HepG2 (cell line): ENCODE measurements around the gene NPHS1. TPM values are rescaled to one million over a fixed set of nuclear protein-coding genes. Genes with fewer than 3 reads are reported as not detected.

Source experiments
- ATAC-seq: fragments of 200-7000 bp; cut with Tn5 transposase; 3 replicates; pipeline ENCODE4 v1.9.1; 2020; ENCODE audit warnings: mild to moderate bottlenecking, moderate library complexity
- BruUV-seq: library from RNA; stranded (reverse); fragments of 400-500 nt; replicated peaks from 2 replicates; lab custom pipeline; 2021; lab: Mats Ljungman, UMichigan
- CTCF ChIA-PET: fragments of 300-600 bp; formaldehyde crosslinking; extraction: SDS; loops from one replicate; lab custom pipeline; 2021; ENCODE audit warnings: low total read pairs, inconsistent platforms, low intra/inter-chr PET ratio; lab: Yijun Ruan, JAX
- POLR2A ChIA-PET: fragments of 350-600 bp; sonication (Branson Sonifier 250); formaldehyde crosslinking; loops from one replicate; lab custom pipeline; 2020; ENCODE audit warnings: antibody characterized with exemption, inconsistent platforms; lab: Yijun Ruan, JAX
- DNase-seq: peaks from one replicate; pipeline ENCODE4 v3.0.0-alpha.2; 2015; ENCODE audit warnings: low spot score
- FAIRE-seq: peaks from 3 replicates; lab custom pipeline; 2011; peaks lifted over from hg19 to GRCh38; lab: Jason Lieb, UNC
- H2AFZ ChIP-seq: one replicate; pipeline ENCODE4 v1.6.1; 2011; ENCODE audit warnings: low read length, inconsistent platforms
- H3K27ac ChIP-seq: fragments of 300-600 bp; 3 replicates; pipeline ENCODE4 v1.8.0; 2011; ENCODE audit warnings: mixed run types, mild to moderate bottlenecking, mixed read lengths, low read length, inconsistent platforms; ENCODE audit not compliant: insufficient read depth; ENCODE audit errors: extremely low read length
- H3K27me3 ChIP-seq, 2 experiments: fragments of 200-600 bp in 1 of 2; 2 replicates in 1 of 2; 3 replicates in 1 of 2; pipeline versions ENCODE4 v1.6.0 to v1.8.0; 2011; ENCODE audit warnings: low read length in 2 of 2, mild to moderate bottlenecking in 2 of 2, moderate library complexity in 2 of 2, inconsistent platforms in 1 of 2; ENCODE audit not compliant: insufficient read depth in 2 of 2, control insufficient read depth in 1 of 2
- H3K36me3 ChIP-seq, 2 experiments: fragments of 200-600 bp in 1 of 2; replicated peaks in 1 of 2; 2 replicates in 1 of 2; 3 replicates in 1 of 2; pipeline versions ENCODE4 v1.5.1 to v1.8.0; 2011; ENCODE audit warnings: low read length in 2 of 2, inconsistent platforms in 1 of 2; ENCODE audit not compliant: insufficient read depth in 2 of 2, control insufficient read depth in 1 of 2
- H3K4me1 ChIP-seq: 2 replicates; pipeline ENCODE4 v1.5.1; 2012; ENCODE audit warnings: low read length, inconsistent platforms; ENCODE audit not compliant: insufficient read depth
- H3K4me2 ChIP-seq: 2 replicates; pipeline ENCODE4 v1.6.0; 2011; ENCODE audit warnings: low read depth, low read length, inconsistent platforms
- H3K4me3 ChIP-seq, 3 experiments: fragments of 200-600 bp in 1 of 3; sonication (generic), shearing (Covaris generic) in 1 of 3; replicated peaks in 1 of 3; 2 replicates each; pipeline ENCODE4 v1.5.1; 2011 to 2016; ENCODE audit warnings: low read length in 3 of 3, inconsistent platforms in 2 of 3, low read depth in 2 of 3, mild to moderate bottlenecking in 2 of 3, control low read depth in 1 of 3, mixed read lengths in 1 of 3; ENCODE audit not compliant: insufficient read depth in 1 of 3
- H3K79me2 ChIP-seq: one replicate; pipeline ENCODE4 v1.6.1; 2011; ENCODE audit warnings: low read length, inconsistent platforms; ENCODE audit not compliant: insufficient read depth
- H3K9ac ChIP-seq: 2 replicates; pipeline ENCODE4 v1.6.0; 2011; ENCODE audit warnings: mild to moderate bottlenecking, low read depth, low read length, inconsistent platforms; ENCODE audit not compliant: insufficient read depth
- H3K9me3 ChIP-seq: 2 replicates; pipeline ENCODE4 v1.5.1; 2012; ENCODE audit warnings: mild to moderate bottlenecking, low read length
- H4K20me1 ChIP-seq: 2 replicates; pipeline ENCODE4 v1.6.0; 2011; ENCODE audit warnings: inconsistent platforms, mild to moderate bottlenecking, low read length, moderate library complexity; ENCODE audit not compliant: insufficient read depth
- WGBS: methylation state at CpG from one replicate; pipeline ENCODE4 v1.1.6; 2017; ENCODE audit warnings: low lambda C conversion rate; 5-methylcytosine and 5-hydroxymethylcytosine counted together
- in situ Hi-C: cut with HindIII; loops from 2 replicates; pipeline ENCODE4 v1.10.0; 2017; ENCODE audit warnings: low pct_unique_long_range_greater_than_20kb; ENCODE audit not compliant: extremely low pct_ligation_motif_present
- intact Hi-C: fragments of 100-400 bp; cut with micrococcal nuclease; formaldehyde crosslinking; loops from one replicate; pipeline ENCODE4 v1.10.0; 2022; ENCODE audit not compliant: unreplicated experiment
- polyA plus RNA-seq, 8 experiments: library from polyadenylated mRNA; depleted of rRNA in 3 of 8; stranded (reverse) in 7 of 8; unstranded in 1 of 8; fragments of >200 nt; fragmentation: Illumina TruSeq in 4 of 8; extraction: Trizol in 4 of 8; gene quantifications; 2 replicates each; pipeline versions ENCODE4 v1.2.1 to v1.2.3, GENCODE V29; 2011 to 2016; ENCODE audit warnings: low read depth in 4 of 8, missing spikeins in 1 of 8, mixed read lengths in 1 of 8; ENCODE audit not compliant: insufficient read depth in 1 of 8
- total RNA-seq, 5 experiments: library from RNA; depleted of rRNA; stranded (reverse); fragments of >200 nt; fragmentation: Illumina TruSeq; extraction: Trizol; gene quantifications; 2 replicates each; pipeline ENCODE4 v1.2.3, GENCODE V29; 2016; ENCODE audit warnings: low read depth in 1 of 5
- TF ChIP-seq, protein P1 (sequence below): sonication (generic); formaldehyde crosslinking; IDR thresholded peaks from 2 replicates; pipeline ENCODE4 v1.4.0; 2020; ENCODE audit warnings: mild to moderate bottlenecking, missing genetic modification reagents
- TF ChIP-seq, protein P2 (sequence below): sonication (generic); formaldehyde crosslinking; IDR thresholded peaks from 2 replicates; pipeline ENCODE4; 2020; ENCODE audit warnings: missing genetic modification reagents, mild to moderate bottlenecking, borderline replicate concordance

The NPHS1 gene
- total and polyA plus RNA-seq, 2 of the 13 experiments (the other 11 are each of a cell fraction or from before 2014, with no cell fraction given): not detected

DNA sequence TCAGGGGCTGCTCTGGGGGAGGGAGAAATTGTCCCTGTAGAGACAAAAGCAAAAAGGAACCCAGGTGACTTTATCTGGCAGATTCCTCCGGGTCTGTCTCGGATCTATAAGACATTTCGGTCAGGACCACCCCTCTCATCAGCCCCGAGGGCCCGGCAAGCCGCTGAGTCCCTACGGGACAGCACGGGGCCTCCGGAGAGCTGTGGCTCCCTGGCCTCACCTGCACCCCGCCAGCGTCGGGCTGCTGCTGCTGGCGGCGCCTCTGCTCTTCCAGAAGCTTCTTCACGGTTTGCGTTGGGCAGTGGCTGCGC is 46.1 kb upstream of the NPHS1 start:
- Histone ChIP-seq H3K4me2 (0 out of 2 replicates have a peak overlapping the region, but pooled peaks have one; percentile 78), H3K27me3 (0 out of 5 replicates have a peak, but pooled peaks cover 0 to 2% of the 10 kb centered on the region in 2 experiments), H3K79me2 (no peaks in the 10 kb centered on the region), H3K9ac (no peak overlapping the region), H3K4me3 (no peak overlapping the region; a peak in 1 of 6 replicates), H3K4me1 (peaks cover 35% of the 10 kb centered on the region), H4K20me1 (no peaks in the 10 kb centered on the region), H3K9me3 (no peaks in the 10 kb centered on the region), H3K36me3 (peaks cover 4 to 19% of the 10 kb centered on the region in 2 experiments; a peak in 2 of 5 replicates), H3K27ac (no peak overlapping the region), H2AFZ (no peak overlapping the region)
- ATAC-seq (no peak), DNase-seq (no peak), FAIRE-seq (no peak)
- in situ Hi-C loops (no loop called here), intact Hi-C loops (no loop called here)
- ChIA-PET CTCF (no interaction called here), POLR2A (no interaction called here)
- no CpG with 5 or more reads among the region's 17 CpGs for WGBS
- TF ChIP-seq, protein P1, sequence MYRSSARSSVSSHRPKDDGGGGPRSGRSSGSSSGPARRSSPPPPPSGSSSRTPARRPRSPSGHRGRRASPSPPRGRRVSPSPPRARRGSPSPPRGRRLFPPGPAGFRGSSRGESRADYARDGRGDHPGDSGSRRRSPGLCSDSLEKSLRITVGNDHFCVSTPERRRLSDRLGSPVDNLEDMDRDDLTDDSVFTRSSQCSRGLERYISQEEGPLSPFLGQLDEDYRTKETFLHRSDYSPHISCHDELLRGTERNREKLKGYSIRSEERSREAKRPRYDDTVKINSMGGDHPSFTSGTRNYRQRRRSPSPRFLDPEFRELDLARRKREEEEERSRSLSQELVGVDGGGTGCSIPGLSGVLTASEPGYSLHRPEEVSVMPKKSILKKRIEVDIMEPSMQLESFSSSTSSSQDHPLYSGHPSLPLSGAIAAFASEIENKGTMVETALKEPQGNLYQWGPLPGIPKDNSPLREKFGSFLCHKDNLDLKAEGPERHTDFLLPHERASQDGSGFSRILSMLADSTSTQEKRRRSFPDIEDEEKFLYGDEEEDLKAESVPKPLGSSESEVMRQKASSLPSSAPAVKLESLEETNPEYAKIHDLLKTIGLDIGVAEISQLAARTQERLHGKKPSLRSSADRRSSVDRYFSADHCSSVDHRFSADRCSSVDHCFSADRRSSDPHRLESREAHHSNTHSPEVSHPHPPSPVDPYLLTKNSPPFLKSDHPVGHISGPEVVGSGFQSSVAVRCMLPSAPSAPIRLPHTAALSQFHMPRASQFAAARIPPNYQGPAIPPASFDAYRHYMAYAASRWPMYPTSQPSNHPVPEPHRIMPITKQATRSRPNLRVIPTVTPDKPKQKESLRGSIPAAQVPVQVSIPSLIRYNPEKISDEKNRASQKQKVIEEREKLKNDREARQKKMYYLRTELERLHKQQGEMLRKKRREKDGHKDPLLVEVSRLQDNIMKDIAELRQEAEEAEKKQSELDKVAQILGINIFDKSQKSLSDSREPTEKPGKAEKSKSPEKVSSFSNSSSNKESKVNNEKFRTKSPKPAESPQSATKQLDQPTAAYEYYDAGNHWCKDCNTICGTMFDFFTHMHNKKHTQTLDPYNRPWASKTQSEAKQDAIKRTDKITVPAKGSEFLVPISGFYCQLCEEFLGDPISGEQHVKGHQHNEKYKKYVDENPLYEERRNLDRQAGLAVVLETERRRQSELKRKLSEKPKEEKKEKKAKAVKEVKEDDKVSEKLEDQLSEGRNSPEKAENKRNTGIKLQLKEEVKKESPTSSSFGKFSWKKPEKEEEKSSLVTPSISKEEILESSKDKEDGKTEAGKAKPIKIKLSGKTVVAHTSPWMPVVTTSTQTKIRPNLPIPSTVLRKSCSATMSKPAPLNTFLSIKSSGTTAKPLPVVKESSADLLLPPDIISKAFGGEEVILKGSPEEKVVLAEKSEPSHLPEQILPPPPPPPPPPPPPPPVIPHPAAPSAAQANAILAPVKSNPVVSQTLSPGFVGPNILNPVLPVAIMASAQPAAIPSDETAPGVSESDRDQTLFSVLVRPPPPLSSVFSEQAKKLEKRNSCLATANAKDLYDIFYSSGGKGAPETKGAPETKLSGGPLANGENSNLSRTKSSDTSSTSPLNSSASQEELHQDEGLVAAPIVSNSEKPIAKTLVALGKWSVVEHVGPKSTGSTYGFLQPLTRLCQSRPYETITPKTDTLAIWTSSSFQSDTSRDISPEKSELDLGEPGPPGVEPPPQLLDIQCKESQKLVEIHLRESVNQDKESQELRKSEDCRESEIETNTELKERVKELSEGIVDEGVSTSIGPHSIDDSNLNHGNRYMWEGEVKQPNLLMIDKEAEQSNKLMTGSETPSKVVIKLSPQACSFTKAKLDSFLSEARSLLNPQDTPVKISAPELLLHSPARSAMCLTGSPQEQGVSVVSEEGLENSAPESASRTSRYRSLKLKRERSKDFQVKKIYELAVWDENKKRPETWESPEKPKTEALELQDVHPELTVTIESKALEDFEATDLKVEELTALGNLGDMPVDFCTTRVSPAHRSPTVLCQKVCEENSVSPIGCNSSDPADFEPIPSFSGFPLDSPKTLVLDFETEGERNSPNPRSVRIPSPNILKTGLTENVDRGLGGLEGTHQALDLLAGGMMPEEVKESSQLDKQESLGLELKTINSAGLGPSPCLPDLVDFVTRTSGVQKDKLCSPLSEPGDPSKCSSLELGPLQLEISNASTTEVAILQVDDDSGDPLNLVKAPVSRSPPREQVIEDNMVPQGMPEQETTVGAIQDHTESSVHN: no peak
- TF ChIP-seq, protein P2, sequence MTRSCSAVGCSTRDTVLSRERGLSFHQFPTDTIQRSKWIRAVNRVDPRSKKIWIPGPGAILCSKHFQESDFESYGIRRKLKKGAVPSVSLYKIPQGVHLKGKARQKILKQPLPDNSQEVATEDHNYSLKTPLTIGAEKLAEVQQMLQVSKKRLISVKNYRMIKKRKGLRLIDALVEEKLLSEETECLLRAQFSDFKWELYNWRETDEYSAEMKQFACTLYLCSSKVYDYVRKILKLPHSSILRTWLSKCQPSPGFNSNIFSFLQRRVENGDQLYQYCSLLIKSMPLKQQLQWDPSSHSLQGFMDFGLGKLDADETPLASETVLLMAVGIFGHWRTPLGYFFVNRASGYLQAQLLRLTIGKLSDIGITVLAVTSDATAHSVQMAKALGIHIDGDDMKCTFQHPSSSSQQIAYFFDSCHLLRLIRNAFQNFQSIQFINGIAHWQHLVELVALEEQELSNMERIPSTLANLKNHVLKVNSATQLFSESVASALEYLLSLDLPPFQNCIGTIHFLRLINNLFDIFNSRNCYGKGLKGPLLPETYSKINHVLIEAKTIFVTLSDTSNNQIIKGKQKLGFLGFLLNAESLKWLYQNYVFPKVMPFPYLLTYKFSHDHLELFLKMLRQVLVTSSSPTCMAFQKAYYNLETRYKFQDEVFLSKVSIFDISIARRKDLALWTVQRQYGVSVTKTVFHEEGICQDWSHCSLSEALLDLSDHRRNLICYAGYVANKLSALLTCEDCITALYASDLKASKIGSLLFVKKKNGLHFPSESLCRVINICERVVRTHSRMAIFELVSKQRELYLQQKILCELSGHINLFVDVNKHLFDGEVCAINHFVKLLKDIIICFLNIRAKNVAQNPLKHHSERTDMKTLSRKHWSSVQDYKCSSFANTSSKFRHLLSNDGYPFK (CRISPR knock-in tag): no peak
- no TSS peak for BruUV-seq
